Subcutaneous adipose tissue (tissue), 4 donors: ENCODE data around the gene IZUMO4. TPM values are rescaled to one million over a fixed set of nuclear protein-coding genes. Genes with fewer than 3 reads are reported as not detected.

Source experiments
- CTCF ChIP-seq: fragments of 450-650 bp; IDR thresholded peaks from one replicate; pipeline ENCODE4 v1.5.1; 2016; ENCODE audit warnings: low read depth, mild to moderate bottlenecking, control low read depth, antibody characterized with exemption, moderate library complexity
- total RNA-seq, 4 donors: library from RNA; depleted of rRNA; stranded (reverse); fragments of >200 nt; gene quantifications; one replicate each; pipeline ENCODE4 v1.1.0, GENCODE V29; 2016

The IZUMO4 gene
- total RNA-seq, 4 donors from 2014 or later: 2.0 to 11.1 (median 6.3) TPM

GRCh38 chr19:2101417-2102335 lies 5.0 kb downstream of the IZUMO4 start:
- no peak for TF ChIP-seq CTCF

GRCh38 chr19:2103045-2103707 lies 6.5 kb downstream of the IZUMO4 start:
- TF ChIP-seq CTCF: no peak

- TF ChIP-seq CTCF: no peak
These were observed 11.7 kb downstream of the IZUMO4 start for GRCh38 chr19:2108251-2109016.

- TF ChIP-seq CTCF: no peak
These were observed 12.5 kb downstream of the IZUMO4 start for GRCh38 chr19:2109046-2109864.

- no peak for TF ChIP-seq CTCF
These were observed 14.1 kb downstream of the IZUMO4 start for GRCh38 chr19:2110822-2111221.

- no peak for TF ChIP-seq CTCF
These were observed 14.7 kb downstream of the IZUMO4 start for GRCh38 chr19:2111425-2111824.
